OCI-LY3 (cell line): Measurements from ENCODE around the gene NUP98.

ENCODE experiments used
- H2AFZ ChIP-seq: fragments of 200-600, 300-600 bp; shearing (Covaris generic); 2 replicates; pipeline ENCODE4 v1.6.0; 2014; ENCODE audit warnings: antibody characterized with exemption, low read depth, low read length
- H3K27ac ChIP-seq: fragments of 200-600, 300-600 bp; sonication (generic); 2 replicates; pipeline ENCODE4 v1.5.1; 2014; ENCODE audit warnings: mild to moderate bottlenecking, low read length, moderate library complexity, mixed read lengths
- H3K27me3 ChIP-seq: fragments of 200-600, 300-600 bp; sonication (generic); 2 replicates; pipeline ENCODE4 v1.6.1; 2014; ENCODE audit warnings: low read depth, low read length, mixed read lengths
- H3K36me3 ChIP-seq: fragments of 200-600, 300-600 bp; sonication (generic); replicated peaks from 2 replicates; pipeline ENCODE3; 2014; ENCODE audit warnings: low read depth, low read length, mixed read lengths
- H3K4me1 ChIP-seq: fragments of 300-600, 200-600 bp; sonication (generic); 2 replicates; pipeline ENCODE4 v1.6.1; 2014; ENCODE audit warnings: low read length, mixed read lengths
- H3K4me2 ChIP-seq: fragments of 200-600, 300-600 bp; sonication (generic); 2 replicates; pipeline ENCODE4 v1.6.1; 2014; ENCODE audit warnings: low read length, mixed read lengths
- H3K4me3 ChIP-seq: fragments of 300-600, 200-600 bp; sonication (generic); 2 replicates; pipeline ENCODE4 v1.5.1; 2014; ENCODE audit warnings: antibody characterized with exemption, mild to moderate bottlenecking, low read length, moderate library complexity
- H3K79me2 ChIP-seq: fragments of 300-600, 200-600 bp; shearing (Covaris generic); 2 replicates; pipeline ENCODE4 v1.6.1; 2014; ENCODE audit warnings: mild to moderate bottlenecking, low read length, mixed read lengths
- H3K9ac ChIP-seq: fragments of 300-600, 200-600 bp; shearing (Covaris generic); 2 replicates; pipeline ENCODE4 v1.6.0; 2014; ENCODE audit warnings: mild to moderate bottlenecking, low read length, moderate library complexity
- H3K9me3 ChIP-seq: fragments of 200-600, 300-600 bp; shearing (Covaris generic); 2 replicates; pipeline ENCODE4 v1.6.1; 2014; ENCODE audit warnings: low read length, mixed read lengths; ENCODE audit not compliant: insufficient read depth
- H4K20me1 ChIP-seq: fragments of 200-600, 300-600 bp; sonication (generic); 2 replicates; pipeline ENCODE4 v1.6.1; 2016; ENCODE audit warnings: low read length, mixed read lengths; ENCODE audit not compliant: insufficient read depth
- EZH2phosphoT487 ChIP-seq: fragments of 200-600 bp; shearing (Covaris generic); IDR thresholded peaks from 2 replicates; pipeline ENCODE4 v1.6.1; 2018; ENCODE audit warnings: antibody characterized with exemption, mixed run types, low read depth
- TF ChIP-seq, protein P1 (sequence below): fragments of 200-600, 300-600 bp; sonication (generic); IDR thresholded peaks from 2 replicates; pipeline ENCODE4 v1.5.1; 2014; ENCODE audit warnings: antibody characterized with exemption, low read length, low read depth

The NUP98 gene

DNA sequence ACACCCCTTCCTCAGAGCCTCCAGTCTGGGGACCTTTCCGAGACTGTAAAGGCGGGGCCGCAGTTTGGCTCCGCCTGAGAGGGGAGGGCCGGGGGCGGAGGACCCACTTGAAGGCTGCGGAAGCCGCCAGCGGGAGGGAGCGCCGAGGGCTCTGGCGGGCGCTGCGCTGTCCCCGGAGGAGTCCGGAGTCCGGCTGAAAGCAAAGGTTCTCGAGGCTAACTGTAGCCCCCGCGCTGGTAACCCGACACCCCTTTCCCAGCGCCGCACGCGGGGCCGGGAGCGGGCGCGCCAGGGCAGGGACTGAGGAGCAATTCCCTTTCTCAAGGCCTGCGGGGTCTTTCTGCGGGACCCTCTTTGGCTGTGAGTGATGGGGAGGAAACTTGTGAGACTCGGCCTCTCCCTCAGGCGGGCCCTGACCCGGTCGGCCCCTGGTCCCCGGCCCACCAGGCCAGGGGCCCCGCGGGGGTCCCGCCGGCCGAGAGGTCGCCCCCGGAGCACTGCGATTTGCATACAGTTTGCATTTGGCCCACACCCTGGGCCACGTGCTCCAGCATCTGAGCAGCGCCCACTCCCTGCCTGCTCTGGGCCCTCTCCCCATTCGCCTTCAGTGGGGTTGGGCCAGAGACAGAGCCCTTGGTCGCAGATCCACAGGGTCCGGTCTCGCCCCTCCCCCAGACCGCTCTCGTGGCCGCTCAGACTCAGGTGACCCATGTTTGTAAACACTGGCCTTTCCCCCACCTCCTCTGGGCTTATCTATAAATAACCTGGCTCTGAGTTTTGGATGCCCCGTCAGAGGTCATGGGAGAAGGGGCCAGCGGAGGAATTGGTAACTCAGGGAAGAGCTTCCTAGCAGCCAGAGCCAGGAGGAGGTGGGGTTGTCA, 155.0 kb downstream of the NUP98 start:
- no peak overlapping the region for H3K4me2 ChIP-seq
- H2AFZ ChIP-seq = no peak overlapping the region
- TF ChIP-seq, protein P1, sequence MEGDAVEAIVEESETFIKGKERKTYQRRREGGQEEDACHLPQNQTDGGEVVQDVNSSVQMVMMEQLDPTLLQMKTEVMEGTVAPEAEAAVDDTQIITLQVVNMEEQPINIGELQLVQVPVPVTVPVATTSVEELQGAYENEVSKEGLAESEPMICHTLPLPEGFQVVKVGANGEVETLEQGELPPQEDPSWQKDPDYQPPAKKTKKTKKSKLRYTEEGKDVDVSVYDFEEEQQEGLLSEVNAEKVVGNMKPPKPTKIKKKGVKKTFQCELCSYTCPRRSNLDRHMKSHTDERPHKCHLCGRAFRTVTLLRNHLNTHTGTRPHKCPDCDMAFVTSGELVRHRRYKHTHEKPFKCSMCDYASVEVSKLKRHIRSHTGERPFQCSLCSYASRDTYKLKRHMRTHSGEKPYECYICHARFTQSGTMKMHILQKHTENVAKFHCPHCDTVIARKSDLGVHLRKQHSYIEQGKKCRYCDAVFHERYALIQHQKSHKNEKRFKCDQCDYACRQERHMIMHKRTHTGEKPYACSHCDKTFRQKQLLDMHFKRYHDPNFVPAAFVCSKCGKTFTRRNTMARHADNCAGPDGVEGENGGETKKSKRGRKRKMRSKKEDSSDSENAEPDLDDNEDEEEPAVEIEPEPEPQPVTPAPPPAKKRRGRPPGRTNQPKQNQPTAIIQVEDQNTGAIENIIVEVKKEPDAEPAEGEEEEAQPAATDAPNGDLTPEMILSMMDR = no peak
- no peak for TF ChIP-seq EZH2phosphoT487
- H3K36me3 ChIP-seq = no peaks in the 10 kb centered on the region
- H4K20me1 ChIP-seq = no peaks in the 10 kb centered on the region
- no peak overlapping the region for H3K27ac ChIP-seq
- H3K27me3 ChIP-seq = 0 out of 2 replicates have a peak, but pooled peaks cover 2% of the 10 kb centered on the region
- no peaks in the 10 kb centered on the region for H3K4me1 ChIP-seq
- H3K79me2 ChIP-seq = no peaks in the 10 kb centered on the region
- no peaks in the 10 kb centered on the region for H3K9me3 ChIP-seq
- H3K9ac ChIP-seq = no peak overlapping the region
- no peak overlapping the region for H3K4me3 ChIP-seq

DNA sequence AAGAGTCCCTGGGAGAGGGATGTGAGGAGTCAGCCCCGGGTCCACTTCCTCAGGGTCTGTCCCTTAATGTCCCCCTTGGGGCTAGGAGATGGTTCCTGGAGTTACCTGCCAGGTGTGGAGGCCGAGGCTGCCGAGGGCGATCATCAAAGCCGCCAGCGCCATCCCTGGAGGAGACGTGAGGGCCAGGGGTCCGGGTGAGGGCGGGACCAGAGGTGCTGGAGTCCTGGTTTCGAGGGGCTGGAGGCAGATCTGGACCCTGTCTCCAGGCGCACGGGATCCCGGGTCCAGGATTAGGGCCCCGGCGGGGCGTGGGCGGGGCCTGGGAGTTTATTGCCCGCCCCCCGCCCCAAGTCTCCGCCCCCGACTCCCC, 155.7 kb downstream of the NUP98 start, which contains the start of gene ART5:
TSS of gene ART5 (minus strand) at position 292 of the 370 bp plus-strand sequence. CDS start at position 162, 130 bp downstream.
- Histone ChIP-seq H2AFZ (no peak within 1 kb of the TSS), H3K79me2 (no peaks in the 10 kb centered on the region), H3K27me3 (0 out of 2 replicates have a peak, but pooled peaks cover 4% of the 10 kb centered on the region), H3K9ac (no peak within 1 kb of the TSS), H3K4me3 (no peak within 1 kb of the TSS), H3K27ac (no peak within 1 kb of the TSS), H4K20me1 (no peaks in the 10 kb centered on the region), H3K4me2 (no peak within 1 kb of the TSS), H3K36me3 (no peaks in the 10 kb centered on the region), H3K4me1 (no peaks in the 10 kb centered on the region), H3K9me3 (no peaks in the 10 kb centered on the region)
- TF ChIP-seq, protein P1 = no peak
- no peak for TF ChIP-seq EZH2phosphoT487

DNA sequence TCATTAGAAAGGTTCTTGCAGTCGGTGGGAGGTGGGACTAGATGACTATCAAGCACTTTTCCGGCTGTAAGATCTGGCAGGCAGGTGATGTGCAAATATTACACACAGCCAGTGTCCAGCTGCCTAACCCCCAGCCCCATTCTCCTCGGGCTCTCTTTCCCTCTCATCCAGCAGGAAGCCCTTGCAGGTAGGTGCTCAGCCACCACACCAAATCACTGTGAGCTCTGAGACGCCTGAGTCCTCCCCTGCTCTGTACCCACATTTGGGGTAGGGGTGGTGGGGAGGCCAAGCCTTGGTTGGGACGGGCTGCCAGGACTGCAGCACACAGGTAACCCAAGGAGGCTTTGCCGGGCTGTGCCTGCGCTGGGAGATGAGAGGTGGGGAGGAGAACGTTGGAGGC, 156.2 kb downstream of the NUP98 start:
- no peak overlapping the region for H3K27ac ChIP-seq
- H3K27me3 ChIP-seq = peaks cover 9% of the 10 kb centered on the region
- no peak overlapping the region for H3K4me3 ChIP-seq
- no peak overlapping the region for H3K9ac ChIP-seq
- H2AFZ ChIP-seq = no peak overlapping the region
- H3K79me2 ChIP-seq = no peaks in the 10 kb centered on the region
- H3K36me3 ChIP-seq = no peaks in the 10 kb centered on the region
- no peak overlapping the region for H3K4me2 ChIP-seq
- no peaks in the 10 kb centered on the region for H3K9me3 ChIP-seq
- no peaks in the 10 kb centered on the region for H3K4me1 ChIP-seq
- H4K20me1 ChIP-seq = no peaks in the 10 kb centered on the region
- TF ChIP-seq, protein P1 = no peak
- TF ChIP-seq EZH2phosphoT487 = no peak

DNA sequence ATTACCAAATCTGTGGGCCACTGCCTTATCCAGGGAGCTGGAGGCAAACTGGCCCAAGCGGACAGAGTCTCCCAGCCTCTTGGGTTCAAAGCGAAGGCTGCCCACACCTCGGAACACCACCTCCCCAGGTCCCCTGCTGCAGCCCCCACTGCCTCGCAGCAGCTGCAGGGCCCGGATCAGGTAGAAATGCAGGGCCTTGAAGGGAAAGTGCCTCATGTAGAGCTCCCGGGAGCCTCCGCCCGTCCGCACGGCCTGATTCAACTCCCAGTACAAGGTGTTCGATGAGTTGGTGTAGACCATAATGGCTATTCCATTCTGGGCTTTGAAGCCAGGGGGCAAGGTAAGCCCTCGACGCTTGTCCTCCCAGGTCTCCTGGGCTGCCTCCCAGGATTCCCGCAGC, 157.5 kb downstream of the NUP98 start:
- TF ChIP-seq EZH2phosphoT487 = no peak
- TF ChIP-seq, protein P1 = no peak
- Histone ChIP-seq H3K9ac (no peak overlapping the region), H3K79me2 (no peaks in the 10 kb centered on the region), H3K27me3 (peaks cover 9% of the 10 kb centered on the region), H3K4me3 (no peak overlapping the region), H2AFZ (no peak overlapping the region), H3K4me1 (no peaks in the 10 kb centered on the region), H4K20me1 (no peaks in the 10 kb centered on the region), H3K9me3 (no peaks in the 10 kb centered on the region), H3K4me2 (no peak overlapping the region), H3K27ac (no peak overlapping the region), H3K36me3 (no peaks in the 10 kb centered on the region)
